GM23338 (cell line): ENCODE data around the gene ABR. TPM values are rescaled to one million over a fixed set of nuclear protein-coding genes. Genes with fewer than 3 reads are reported as not detected.

Experiments
- ATAC-seq: fragments of 200-7000 bp; cut with Tn5 transposase; 3 replicates; pipeline ENCODE4 v1.9.1; 2020
- DNase-seq: peaks from one replicate; pipeline ENCODE4 v3.0.0-alpha.2; 2015; ENCODE audit warnings: low spot score
- H2AFZ ChIP-seq: fragments of 200-600 bp; sonication (generic); 2 replicates; pipeline ENCODE4 v1.8.0; 2016; ENCODE audit warnings: antibody characterized with exemption, mild to moderate bottlenecking, moderate library complexity
- H3F3A ChIP-seq: fragments of 200-600 bp; sonication (generic); replicated peaks from 2 replicates; pipeline ENCODE4 v1.8.0; 2017; ENCODE audit warnings: antibody characterized with exemption, mixed run types, low read depth
- H3K27ac ChIP-seq: fragments of 200-600 bp; sonication (generic); 2 replicates; pipeline ENCODE4 v1.6.1; 2016; ENCODE audit warnings: low read depth
- H3K27me3 ChIP-seq: fragments of 200-600 bp; sonication (generic); 2 replicates; pipeline ENCODE4 v1.8.0; 2016; ENCODE audit warnings: mild to moderate bottlenecking, mixed run types, moderate library complexity; ENCODE audit not compliant: insufficient read depth
- H3K36me3 ChIP-seq: fragments of 200-600 bp; sonication (generic); 2 replicates; pipeline ENCODE4 v1.8.0; 2016; ENCODE audit warnings: mild to moderate bottlenecking; ENCODE audit not compliant: insufficient read depth
- H3K4me1 ChIP-seq: fragments of 200-600 bp; sonication (generic); 2 replicates; pipeline ENCODE4 v1.8.0; 2016; ENCODE audit warnings: mild to moderate bottlenecking, moderate library complexity; ENCODE audit not compliant: insufficient read depth
- H3K4me2 ChIP-seq: fragments of 200-600 bp; sonication (generic); 2 replicates; pipeline ENCODE4 v1.7.1; 2017; ENCODE audit warnings: mixed run types
- H3K4me3 ChIP-seq: fragments of 200-600 bp; sonication (generic); 2 replicates; pipeline ENCODE4 v1.6.1; 2016; ENCODE audit warnings: mixed run types
- H3K79me2 ChIP-seq: fragments of 200-600 bp; sonication (generic); replicated peaks from 2 replicates; pipeline ENCODE4 v1.8.0; 2017; ENCODE audit warnings: mild to moderate bottlenecking; ENCODE audit not compliant: insufficient read depth
- H3K9me2 ChIP-seq: fragments of 200-600 bp; sonication (generic); 2 replicates; pipeline ENCODE4 v1.8.0; 2017; ENCODE audit not compliant: insufficient read depth
- H4K20me1 ChIP-seq: fragments of 200-600 bp; sonication (generic); replicated peaks from 2 replicates; pipeline ENCODE4 v1.8.0; 2017; ENCODE audit warnings: mild to moderate bottlenecking; ENCODE audit not compliant: insufficient read depth
- H3K27ac Mint-ChIP-seq: 2 replicates; pipeline ENCODE4 v1.8.0; 2020; ENCODE audit warnings: inconsistent platforms, mild to moderate bottlenecking, moderate library complexity, mixed read lengths
- H3K27me3 Mint-ChIP-seq: 3 replicates; pipeline ENCODE4 v1.8.0; 2022; ENCODE audit warnings: low read depth, mild to moderate bottlenecking, moderate library complexity, mixed read lengths, inconsistent platforms; ENCODE audit not compliant: insufficient read depth, poor library complexity
- H3K36me3 Mint-ChIP-seq: 3 replicates; pipeline ENCODE4 v1.8.0; 2021; ENCODE audit warnings: low read depth, mild to moderate bottlenecking, inconsistent platforms, moderate library complexity, mixed read lengths
- H3K4me1 Mint-ChIP-seq: 3 replicates; pipeline ENCODE4 v1.8.0; 2020; ENCODE audit warnings: mild to moderate bottlenecking, inconsistent platforms, mixed read lengths
- H3K4me3 Mint-ChIP-seq: 3 replicates; pipeline ENCODE4 v1.8.0; 2021; ENCODE audit warnings: moderate library complexity, mild to moderate bottlenecking, inconsistent platforms, mixed read lengths
- H3K9me3 Mint-ChIP-seq: 3 replicates; pipeline ENCODE4 v1.8.0; 2020; ENCODE audit warnings: moderate library complexity, mild to moderate bottlenecking, inconsistent platforms, mixed read lengths
- CREB1 ChIP-seq: fragments of 250-450 bp; sonication (Bioruptor Pico); IDR thresholded peaks from 2 replicates; pipeline ENCODE4 v1.5.0; 2020; ENCODE audit warnings: low read depth, mild to moderate bottlenecking, moderate library complexity
- CTCF ChIP-seq, 2 experiments: fragments of 200-600 bp in 1 of 2; sonication (generic) in 1 of 2; conservative IDR thresholded peaks; 2 replicates each; pipeline versions ENCODE4 v1.5.1 to v1.6.1; 2016 to 2017; ENCODE audit warnings: antibody characterized with exemption in 2 of 2, low read depth in 2 of 2, mild to moderate bottlenecking in 2 of 2, moderate library complexity in 1 of 2
- ETS1 ChIP-seq: IDR thresholded peaks from 2 replicates; pipeline ENCODE4 v1.6.1; 2016; ENCODE audit warnings: antibody characterized with exemption
- EZH2 ChIP-seq: fragments of 200-600 bp; sonication (generic); IDR thresholded peaks from one replicate; pipeline ENCODE4 v1.8.0; 2017; ENCODE audit warnings: antibody characterized with exemption, mild to moderate bottlenecking, low read depth; ENCODE audit not compliant: unreplicated experiment
- EZH2phosphoT487 ChIP-seq: fragments of 200-600 bp; sonication (generic); IDR thresholded peaks from one replicate; pipeline ENCODE4 v1.8.1; 2018; ENCODE audit warnings: antibody characterized with exemption; ENCODE audit not compliant: unreplicated experiment
- JUNB ChIP-seq: IDR thresholded peaks from one replicate; pipeline ENCODE4 v1.6.1; 2016; ENCODE audit warnings: antibody characterized with exemption; ENCODE audit not compliant: unreplicated experiment
- NANOG ChIP-seq: IDR thresholded peaks from 2 replicates; pipeline ENCODE4 v1.6.1; 2016; ENCODE audit warnings: antibody characterized with exemption, borderline replicate concordance
- POLR2AphosphoS5 ChIP-seq: IDR thresholded peaks from 2 replicates; pipeline ENCODE4 v1.6.1; 2016; ENCODE audit warnings: antibody characterized with exemption, low read depth
- REST ChIP-seq: IDR thresholded peaks from one replicate; pipeline ENCODE4 v1.6.1; 2018; ENCODE audit warnings: antibody characterized with exemption; ENCODE audit not compliant: unreplicated experiment
- STAT1 ChIP-seq: IDR thresholded peaks from one replicate; pipeline ENCODE4 v1.6.1; 2016; ENCODE audit warnings: antibody characterized with exemption; ENCODE audit not compliant: unreplicated experiment
- ZNF114 ChIP-seq: fragments of 250-450 bp; sonication (Bioruptor Pico); IDR thresholded peaks from 2 replicates; pipeline ENCODE4 v1.5.0; 2020; ENCODE audit warnings: mild to moderate bottlenecking, moderate library complexity
- ZNF331 ChIP-seq: fragments of 250-450 bp; sonication (Bioruptor Pico); IDR thresholded peaks from 2 replicates; pipeline ENCODE4 v1.5.0; 2020; ENCODE audit warnings: low read depth, mild to moderate bottlenecking, moderate library complexity
- ZNF462 ChIP-seq: fragments of 250-450 bp; sonication (Bioruptor Pico); IDR thresholded peaks from 2 replicates; pipeline ENCODE4 v1.5.0; 2020; ENCODE audit warnings: mild to moderate bottlenecking, moderate library complexity
- polyA plus RNA-seq: library from polyadenylated mRNA; unstranded; fragments of >200 nt; fragmentation: Nextera tagmentation; extraction: Ambion mirVana; gene quantifications from 2 replicates; pipeline ENCODE4 v1.2.1, GENCODE V29; 2016
- total RNA-seq: library from RNA; depleted of rRNA; stranded (reverse); fragments of >200 nt; shearing (Covaris generic); gene quantifications from 2 replicates; pipeline ENCODE4 v1.2.3, GENCODE V29; 2014

The ABR gene
- total and polyA plus RNA-seq, 2 experiments from 2014 or later, result 15.0 to 27.7 TPM

GRCh38 chr17:1037238-1037879 is 142.4 kb downstream of the ABR start:
- ATAC-seq, result no peak
- peaks cover 14% of the 10 kb centered on the region; the same call in 2 of the 3 replicates for H3K4me1 Mint-ChIP-seq
- peaks cover 10% of the 10 kb centered on the region for H3K27me3 Mint-ChIP-seq
- peaks cover 6% of the 10 kb centered on the region; the same call in 2 of the 3 replicates for H3K9me3 Mint-ChIP-seq
- Histone ChIP-seq H3K4me3 (no peak overlapping the region), H2AFZ (no peak overlapping the region), H3K27me3 (no peaks in the 10 kb centered on the region; the same call in 1 of the 2 replicates), H3K9me2 (no peaks in the 10 kb centered on the region), H3K4me1 (no peaks in the 10 kb centered on the region), H3K36me3 (no peaks in the 10 kb centered on the region), H3K79me2 (no peaks in the 10 kb centered on the region), H3K4me2 (no peak overlapping the region), H4K20me1 (no peaks in the 10 kb centered on the region), H3F3A (no peaks in the 10 kb centered on the region), H3K27ac (no peak overlapping the region)
- H3K27ac Mint-ChIP-seq, result no peak overlapping the region
- DNase-seq, result no peak
- no peak overlapping the region for H3K4me3 Mint-ChIP-seq
- peaks cover 9% of the 10 kb centered on the region; the same call in 2 of the 3 replicates for H3K36me3 Mint-ChIP-seq
- TF ChIP-seq ZNF114 (no peak), REST (no peak), CTCF (conservative IDR thresholded peaks at IDR 0.05; ENCODE audit: low read depth in 2 of 2) (no peak), JUNB (no peak), ZNF462 (CRISPR knock-in tag) (no peak), EZH2phosphoT487 (no peak), CREB1 (CRISPR knock-in tag) (no peak), NANOG (no peak), POLR2AphosphoS5 (no peak), EZH2 (no peak), ETS1 (no peak), STAT1 (no peak), ZNF331 (CRISPR knock-in tag) (no peak)
